ENCODE data around the gene RMND5A. TPM values are rescaled to one million over a fixed set of nuclear protein-coding genes. Genes with fewer than 3 reads are reported as not detected.

The RMND5A gene
- total RNA-seq, 1 experiment from 2014 or later, result 41.0 TPM

GRCh38 chr2:86786001-86786536, 66.0 kb downstream of the RMND5A start:
- H3K9me3 Mint-ChIP-seq (ENCODE audit: unreplicated experiment), result no peaks in the 10 kb centered on the region
- no TSS peak for BruUV-seq (replicated peaks)
- peaks cover 11% of the 10 kb centered on the region for H3K27me3 Mint-ChIP-seq (ENCODE audit: insufficient read depth, unreplicated experiment)
- DNase-seq (ENCODE audit: unreplicated experiment), result no peak
- no peak overlapping the region for H3K27ac Mint-ChIP-seq (ENCODE audit: low read depth, unreplicated experiment)
- no peak for TF ChIP-seq CTCF (IDR thresholded peaks at IDR 0.05; ENCODE audit: unreplicated experiment)
- H3K36me3 Mint-ChIP-seq (ENCODE audit: insufficient read depth, unreplicated experiment), result no peaks in the 10 kb centered on the region
- no peaks in the 10 kb centered on the region for H3K4me1 Mint-ChIP-seq (ENCODE audit: insufficient read depth, unreplicated experiment)
- intact Hi-C loops (cut with micrococcal nuclease), result no loop called here
- ChIA-PET POLR2A (interaction anchor here (1.2 kb wide), 1 partner anchor 24 kb away, joined by 3 read pairs; no protein-coding TSS in a partner anchor), CTCF (no interaction called here)
- no peak overlapping the region for H3K4me3 Mint-ChIP-seq (ENCODE audit: unreplicated experiment)

DNA sequence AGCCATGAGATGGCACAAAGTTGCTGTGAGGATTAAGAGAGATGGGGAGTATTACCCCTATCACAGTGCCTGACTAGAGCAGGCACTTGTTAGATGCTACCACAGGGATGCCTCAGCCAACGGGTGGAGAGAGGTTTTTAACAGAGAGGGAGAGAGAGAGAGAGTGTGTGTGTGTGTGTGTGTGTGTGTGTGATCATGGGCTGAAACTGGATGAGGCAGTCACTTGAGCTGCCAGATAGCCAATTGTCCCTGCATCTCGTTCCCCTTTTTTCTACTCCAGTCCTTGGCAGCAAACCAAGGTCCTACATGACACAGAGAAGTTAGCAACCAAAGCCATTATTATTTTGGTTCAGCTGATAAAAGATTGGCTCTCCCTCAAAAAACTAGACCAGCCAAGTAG, 67.6 kb downstream of the RMND5A start:
- no peak for TF ChIP-seq CTCF (IDR thresholded peaks at IDR 0.05; ENCODE audit: unreplicated experiment)
- Mint-ChIP-seq H3K9me3 (ENCODE audit: unreplicated experiment) (no peaks in the 10 kb centered on the region), H3K4me3 (ENCODE audit: unreplicated experiment) (no peak overlapping the region), H3K36me3 (ENCODE audit: insufficient read depth, unreplicated experiment) (no peaks in the 10 kb centered on the region), H3K4me1 (ENCODE audit: insufficient read depth, unreplicated experiment) (no peaks in the 10 kb centered on the region), H3K27ac (ENCODE audit: low read depth, unreplicated experiment) (no peak overlapping the region), H3K27me3 (ENCODE audit: insufficient read depth, unreplicated experiment) (peaks cover 21% of the 10 kb centered on the region)
- intact Hi-C loops (cut with micrococcal nuclease), result no loop called here
- ChIA-PET CTCF (interaction anchor here (0.9 to 1.4 kb wide), 3 partner anchors 23 to 27 kb away, joined by 4 to 5 read pairs (median 4); no protein-coding TSS in a partner anchor), POLR2A (no interaction called here)
- BruUV-seq (replicated peaks), result no TSS peak
- no peak for DNase-seq (ENCODE audit: unreplicated experiment)

DNA sequence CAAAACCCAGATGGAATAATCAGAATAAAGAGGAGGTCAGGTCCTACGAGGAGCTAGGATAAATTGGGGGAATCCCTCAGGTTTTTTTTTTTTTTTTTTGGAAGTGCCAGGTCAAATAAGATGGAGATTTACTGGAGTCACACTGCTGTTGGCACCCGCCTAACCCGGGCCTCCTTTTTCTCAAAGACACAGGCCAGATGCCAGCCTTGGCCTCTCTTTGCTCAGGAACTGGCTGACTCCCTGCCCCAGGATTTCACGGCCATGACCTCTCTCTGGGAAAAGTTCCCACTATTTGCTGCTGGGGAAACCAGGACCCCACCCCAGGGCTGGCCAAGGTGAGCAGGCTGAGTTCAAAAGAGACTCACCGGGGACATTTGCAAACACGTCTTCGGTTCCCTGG, 68.1 kb downstream of the RMND5A start:
- POLR2A ChIA-PET, result no interaction called here

More for the DNA sequence above, 68.1 kb downstream of the RMND5A start:
- H3K27ac Mint-ChIP-seq (ENCODE audit: low read depth, unreplicated experiment), result no peak overlapping the region
- H3K4me3 Mint-ChIP-seq (ENCODE audit: unreplicated experiment), result no peak overlapping the region
- H3K27me3 Mint-ChIP-seq (ENCODE audit: insufficient read depth, unreplicated experiment), result peaks cover 21% of the 10 kb centered on the region
- BruUV-seq (replicated peaks), result no TSS peak
- no peaks in the 10 kb centered on the region for H3K9me3 Mint-ChIP-seq (ENCODE audit: unreplicated experiment)
- CTCF ChIA-PET, result interaction anchor here (0.9 to 1.0 kb wide), 2 partner anchors 23 to 28 kb away, joined by 4 to 5 read pairs; no protein-coding TSS in a partner anchor
- H3K36me3 Mint-ChIP-seq (ENCODE audit: insufficient read depth, unreplicated experiment), result no peaks in the 10 kb centered on the region
- intact Hi-C loops (cut with micrococcal nuclease), result no loop called here
- no peak for DNase-seq (ENCODE audit: unreplicated experiment)
- no peak for TF ChIP-seq CTCF (IDR thresholded peaks at IDR 0.05; ENCODE audit: unreplicated experiment)
- H3K4me1 Mint-ChIP-seq (ENCODE audit: insufficient read depth, unreplicated experiment), result no peaks in the 10 kb centered on the region
